Activated naive CD8-positive, alpha-beta T cell treated with anti-CD3 and anti-CD28 coated beads, Interleukin-2, amount 10 ng/mL, durations not matched to agents 7 days and 5 days (primary cell): ENCODE data around the gene CACHD1. TPM values are rescaled to one million over a fixed set of nuclear protein-coding genes. Genes with fewer than 3 reads are reported as not detected.

Experiments
- ATAC-seq: fragments of 150-1000 bp; cut with Tn5 transposase; one replicate; pipeline ENCODE4 v1.10.0; 2021; ENCODE audit warnings: low read depth, moderate library complexity
- POLR2A ChIA-PET: fragments of 350-600 bp; sonication (Branson Sonifier 250); formaldehyde crosslinking; loops from one replicate; lab custom pipeline; 2021; ENCODE audit warnings: antibody characterized with exemption; lab: Charles Lee
- DNase-seq: peaks from one replicate; pipeline ENCODE4 v3.0.0; 2021
- H3K27ac Mint-ChIP-seq: one replicate; pipeline ENCODE4 v1.8.0; 2022; ENCODE audit warnings: mild to moderate bottlenecking, mixed read lengths
- H3K27me3 Mint-ChIP-seq: one replicate; pipeline ENCODE4 v1.8.0; 2022; ENCODE audit warnings: mild to moderate bottlenecking, moderate library complexity, mixed read lengths
- H3K36me3 Mint-ChIP-seq: one replicate; pipeline ENCODE4 v1.8.0; 2021; ENCODE audit warnings: mild to moderate bottlenecking, mixed read lengths
- H3K4me1 Mint-ChIP-seq: one replicate; pipeline ENCODE4 v1.8.0; 2021; ENCODE audit warnings: mixed read lengths
- H3K4me3 Mint-ChIP-seq: one replicate; pipeline ENCODE4 v1.8.0; 2022; ENCODE audit warnings: mild to moderate bottlenecking, moderate library complexity, mixed read lengths
- H3K9me3 Mint-ChIP-seq: one replicate; pipeline ENCODE4 v1.8.0; 2021; ENCODE audit warnings: mixed read lengths
- total RNA-seq, 2 experiments: library from RNA; stranded (reverse); gene quantifications; one replicate each; pipeline ENCODE4 v1.2.3, GENCODE V29; 2021

CACHD1 gene
- total RNA-seq, 2 experiments from 2014 or later, result 0.82 to 0.91 TPM

DNA sequence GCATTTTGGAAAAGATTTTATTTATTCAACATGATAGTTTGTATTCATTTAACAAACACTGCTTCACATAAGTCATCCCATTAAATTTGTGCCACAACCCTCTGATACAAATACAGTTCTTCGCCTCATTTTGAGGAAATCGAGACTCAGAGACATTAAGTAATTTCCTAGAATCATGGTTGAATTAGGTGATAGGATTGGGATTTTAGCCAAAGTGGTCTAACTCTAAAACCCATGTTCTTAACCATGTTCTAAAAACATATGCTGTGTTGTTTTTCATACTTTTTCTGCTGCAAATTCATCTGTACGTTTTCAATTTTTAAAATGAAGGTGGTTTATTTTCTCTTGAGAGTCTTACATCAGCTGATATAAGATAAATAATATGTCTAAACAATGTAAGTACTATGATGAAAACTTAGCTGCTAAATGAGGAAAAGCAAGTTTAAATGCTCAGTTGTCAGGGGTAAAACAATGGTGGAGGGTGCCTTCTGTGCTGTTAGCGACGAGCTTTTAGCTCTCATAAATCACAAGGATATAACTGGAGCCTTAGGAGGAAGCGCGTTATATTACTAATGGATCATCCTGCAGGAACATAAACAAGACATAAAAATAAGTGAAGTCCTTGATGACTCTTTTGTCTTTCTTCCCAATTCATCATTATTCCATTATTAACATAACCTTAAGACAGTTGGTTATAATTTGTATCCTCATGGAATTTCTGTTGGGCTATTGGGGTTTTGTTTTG, 97.7 kb downstream of the CACHD1 start:
- ATAC-seq, result no peak
- Mint-ChIP-seq H3K9me3 (peaks cover 3% of the 10 kb centered on the region), H3K36me3 (no peaks in the 10 kb centered on the region), H3K27me3 (no peaks in the 10 kb centered on the region), H3K27ac (no peak overlapping the region), H3K4me1 (no peaks in the 10 kb centered on the region), H3K4me3 (no peak overlapping the region)
- DNase-seq, result no peak
- POLR2A ChIA-PET, result interaction anchor here (0.5 kb wide), 1 partner anchor 256 kb away, joined by 6 read pairs; no protein-coding TSS in a partner anchor

DNA sequence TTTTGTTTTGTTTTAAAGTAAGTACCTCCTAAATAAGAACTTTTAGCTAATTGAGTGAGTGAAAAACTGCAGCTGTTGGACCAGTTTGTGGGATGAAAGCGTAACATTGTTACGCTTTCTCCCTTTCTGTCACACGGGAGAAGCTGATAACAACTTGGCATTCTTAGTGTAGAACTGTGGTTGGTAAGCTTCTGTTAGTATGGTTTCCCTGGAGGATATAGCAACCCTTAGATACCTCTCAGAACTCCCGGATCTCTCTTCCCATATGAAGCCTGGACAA, 98.2 kb downstream of the CACHD1 start:
- Mint-ChIP-seq H3K4me1 (no peaks in the 10 kb centered on the region), H3K27ac (no peak overlapping the region), H3K36me3 (no peaks in the 10 kb centered on the region), H3K4me3 (no peak overlapping the region), H3K27me3 (no peaks in the 10 kb centered on the region), H3K9me3 (no peaks in the 10 kb centered on the region)
- no peak for DNase-seq
- POLR2A ChIA-PET, result interaction anchor here (0.5 kb wide), 1 partner anchor 255 kb away, joined by 6 read pairs; no protein-coding TSS in a partner anchor
- ATAC-seq, result no peak

DNA sequence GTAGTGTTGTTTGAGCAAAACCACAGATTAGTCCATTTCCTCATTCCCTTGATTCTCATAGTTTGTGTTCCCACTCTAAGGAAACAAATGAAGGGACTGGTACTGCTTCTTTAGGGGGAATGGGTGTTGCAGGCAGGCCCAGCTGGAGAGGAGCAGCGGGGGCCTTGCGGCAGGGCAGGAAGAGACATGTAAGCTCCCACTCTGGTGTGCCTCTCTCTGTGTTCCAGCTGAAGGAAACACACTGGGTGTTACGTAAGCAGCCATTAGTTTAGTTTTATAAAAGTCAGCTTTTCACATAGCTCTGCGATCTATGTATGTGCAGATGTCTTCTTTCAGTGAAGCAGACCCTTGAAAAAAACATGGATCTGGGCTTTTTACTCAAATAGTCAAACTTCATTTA, 99.5 kb downstream of the CACHD1 start:
- no peaks in the 10 kb centered on the region for H3K36me3 Mint-ChIP-seq
- no peak overlapping the region for H3K27ac Mint-ChIP-seq
- no peaks in the 10 kb centered on the region for H3K9me3 Mint-ChIP-seq
- H3K27me3 Mint-ChIP-seq, result no peaks in the 10 kb centered on the region
- H3K4me1 Mint-ChIP-seq, result no peaks in the 10 kb centered on the region
- ATAC-seq (no peak), DNase-seq (no peak)
- no peak overlapping the region for H3K4me3 Mint-ChIP-seq
- POLR2A ChIA-PET, result no interaction called here

DNA sequence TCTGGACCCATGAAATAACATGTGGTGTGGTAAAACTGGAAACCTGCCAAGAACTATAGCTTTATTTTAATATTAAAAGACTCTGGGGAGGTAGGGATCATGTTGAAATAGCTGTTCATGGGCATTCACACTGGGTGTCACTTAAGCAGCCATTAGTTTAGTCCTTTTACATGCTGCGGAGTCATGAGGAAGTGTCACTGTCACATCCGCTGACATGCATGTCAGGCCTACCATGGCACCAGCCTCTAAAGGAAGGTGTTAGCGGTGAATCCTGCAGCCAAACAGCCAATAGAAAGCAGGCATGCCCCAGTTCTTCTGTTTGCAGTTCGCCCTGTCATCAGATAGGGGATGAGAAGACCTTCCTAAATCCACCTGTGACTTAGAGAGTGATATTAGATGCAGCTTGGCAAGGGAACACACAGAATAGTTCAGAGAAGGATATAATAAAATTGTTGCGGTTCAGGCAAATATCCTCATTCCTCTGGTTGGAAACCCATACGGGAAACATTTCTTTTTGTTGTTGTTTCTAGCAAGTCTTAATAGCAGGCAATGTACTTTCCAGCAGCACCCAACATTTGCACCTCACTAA, 100.4 kb downstream of the CACHD1 start:
- DNase-seq, result no peak
- ATAC-seq, result no peak
- POLR2A ChIA-PET, result no interaction called here
- H3K36me3 Mint-ChIP-seq, result no peaks in the 10 kb centered on the region
- no peak overlapping the region for H3K4me3 Mint-ChIP-seq
- H3K27ac Mint-ChIP-seq, result no peak overlapping the region
- H3K9me3 Mint-ChIP-seq, result no peaks in the 10 kb centered on the region
- no peaks in the 10 kb centered on the region for H3K4me1 Mint-ChIP-seq
- H3K27me3 Mint-ChIP-seq, result no peaks in the 10 kb centered on the region

DNA sequence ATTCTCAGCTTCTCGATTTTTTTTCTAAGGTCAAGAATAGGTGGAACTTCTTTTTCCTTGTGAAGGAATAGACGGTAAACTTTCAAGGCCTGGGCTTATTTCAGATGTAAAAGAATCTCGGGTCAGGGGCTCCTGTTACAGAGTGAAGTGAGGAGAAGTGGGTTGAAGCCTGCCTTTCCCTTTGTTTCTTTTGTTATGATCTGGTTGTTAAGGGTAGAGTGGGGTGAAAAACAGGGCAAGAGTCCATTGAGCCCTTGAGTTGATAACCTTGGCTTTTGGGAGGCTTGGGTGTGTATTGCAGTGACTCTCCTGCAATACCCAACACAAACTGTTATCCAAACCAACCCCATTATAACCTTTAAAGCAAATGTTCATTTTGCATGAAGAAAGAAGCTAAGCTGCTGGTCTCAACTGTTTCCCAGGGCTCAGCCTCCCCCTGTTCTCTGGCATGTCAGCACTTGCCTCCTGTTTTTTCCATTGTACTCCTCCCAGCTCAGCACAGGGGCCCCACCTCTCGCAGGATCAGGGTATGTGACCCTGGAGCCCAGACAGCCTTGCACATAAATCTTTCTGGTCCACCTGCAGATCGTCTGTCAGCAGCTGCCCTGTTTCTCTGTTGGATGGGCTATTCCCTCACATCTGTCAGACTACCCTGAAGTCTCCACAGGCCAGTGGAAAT, 102.4 kb downstream of the CACHD1 start:
- POLR2A ChIA-PET, result no interaction called here
- DNase-seq, result no peak
- Mint-ChIP-seq H3K4me3 (no peak overlapping the region), H3K27ac (no peak overlapping the region), H3K27me3 (no peaks in the 10 kb centered on the region), H3K36me3 (no peaks in the 10 kb centered on the region), H3K9me3 (no peaks in the 10 kb centered on the region), H3K4me1 (no peaks in the 10 kb centered on the region)
- no peak for ATAC-seq

DNA sequence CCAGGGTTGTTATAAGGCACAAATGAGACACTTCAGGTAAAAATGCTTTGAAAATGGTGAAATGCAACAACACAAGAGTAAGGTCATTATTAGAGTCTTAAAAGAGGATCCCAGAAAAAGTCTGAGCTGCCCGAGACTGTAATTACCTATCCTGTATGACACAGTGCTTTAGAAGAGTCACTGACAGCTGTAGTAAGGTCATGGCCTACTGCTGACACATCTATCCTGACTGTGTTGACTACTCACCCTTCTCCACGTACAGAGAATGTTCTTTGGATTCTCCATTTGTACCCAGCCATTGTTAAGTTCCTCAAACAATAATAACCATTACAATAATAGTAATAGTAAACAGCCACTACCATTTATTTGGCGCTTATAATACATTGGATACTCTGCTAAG, 104.4 kb downstream of the CACHD1 start:
- H3K9me3 Mint-ChIP-seq, result no peaks in the 10 kb centered on the region
- H3K4me1 Mint-ChIP-seq, result no peaks in the 10 kb centered on the region
- ATAC-seq (no peak), DNase-seq (no peak)
- H3K27ac Mint-ChIP-seq, result no peak overlapping the region
- H3K36me3 Mint-ChIP-seq, result no peaks in the 10 kb centered on the region
- H3K4me3 Mint-ChIP-seq, result no peak overlapping the region
- POLR2A ChIA-PET, result no interaction called here
- H3K27me3 Mint-ChIP-seq, result no peaks in the 10 kb centered on the region

DNA sequence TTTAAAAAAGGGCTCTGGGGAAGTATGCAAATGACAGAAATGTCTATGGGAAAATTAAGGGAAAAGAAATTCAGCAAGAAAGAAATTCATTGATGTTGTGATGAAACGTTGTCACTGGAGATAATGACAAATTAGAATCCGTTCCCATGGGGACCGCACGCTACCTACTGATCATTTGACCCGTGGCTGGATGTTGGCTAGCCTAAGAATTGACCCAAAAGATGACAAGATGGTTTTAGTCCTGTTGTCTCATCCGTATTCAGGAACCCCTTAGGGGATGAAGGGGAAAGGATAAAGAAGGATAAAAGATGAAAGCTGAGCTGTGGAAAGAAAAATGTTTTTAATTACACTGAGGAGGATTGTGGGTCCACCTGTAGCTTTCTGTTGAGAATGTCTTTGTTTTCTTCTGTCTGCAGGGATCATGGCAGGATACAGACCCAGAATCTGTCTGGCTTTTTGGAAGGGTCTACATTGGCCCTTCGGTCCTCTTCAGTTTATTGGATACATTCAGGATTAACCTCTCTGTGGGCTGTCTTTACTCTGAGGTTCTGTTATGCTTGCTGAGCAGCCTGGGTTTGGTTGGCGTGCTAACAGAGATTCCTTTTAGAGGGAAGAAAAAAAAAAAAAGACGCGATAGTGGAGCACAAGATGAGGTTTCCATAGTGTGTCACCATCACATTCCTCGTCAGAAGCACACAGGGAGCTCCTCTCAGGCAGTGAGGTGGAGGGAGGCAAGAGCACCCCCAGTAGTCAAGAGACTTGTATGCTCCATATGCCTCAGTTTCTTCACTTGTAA, 106.2 kb downstream of the CACHD1 start:
- H3K27me3 Mint-ChIP-seq, result peaks cover 2% of the 10 kb centered on the region
- no peaks in the 10 kb centered on the region for H3K9me3 Mint-ChIP-seq
- no peak for ATAC-seq
- no peaks in the 10 kb centered on the region for H3K4me1 Mint-ChIP-seq
- POLR2A ChIA-PET, result no interaction called here
- no peak overlapping the region for H3K27ac Mint-ChIP-seq
- no peak for DNase-seq
- H3K4me3 Mint-ChIP-seq, result no peak overlapping the region
- no peaks in the 10 kb centered on the region for H3K36me3 Mint-ChIP-seq

DNA sequence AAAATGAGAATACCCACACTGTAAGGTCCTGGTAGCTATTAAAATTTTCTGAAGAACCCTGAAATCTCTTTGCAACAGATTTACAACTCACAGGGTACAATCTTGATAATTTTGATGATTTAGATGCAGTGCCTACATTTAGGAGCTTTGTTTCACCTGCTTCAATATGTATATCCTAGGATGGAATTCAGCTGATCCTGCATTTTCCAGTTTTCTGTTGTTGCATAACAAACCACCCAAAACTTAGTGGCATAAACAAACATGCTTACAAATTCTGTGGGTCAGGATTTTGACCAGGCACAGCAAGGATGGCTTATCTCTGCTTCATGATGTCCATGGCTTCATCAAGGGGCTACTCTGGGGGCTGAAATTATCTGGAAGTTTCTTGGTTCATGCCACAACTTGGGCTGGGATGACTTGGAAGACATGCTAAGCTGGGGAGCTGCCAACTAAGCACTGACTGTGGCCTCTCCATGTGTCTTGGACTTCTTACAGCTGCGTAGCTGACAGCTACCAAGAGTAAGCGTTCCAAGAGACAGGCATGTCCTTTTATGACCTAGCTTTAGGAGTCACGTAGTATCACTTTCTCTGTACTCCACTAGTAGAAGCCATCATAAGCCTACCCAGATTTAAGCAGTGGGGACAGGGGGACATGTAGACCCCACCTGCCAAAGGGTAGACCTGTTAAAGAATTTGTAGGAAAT, 108.5 kb downstream of the CACHD1 start:
- no peaks in the 10 kb centered on the region for H3K36me3 Mint-ChIP-seq
- no peak overlapping the region for H3K4me3 Mint-ChIP-seq
- POLR2A ChIA-PET, result no interaction called here
- no peaks in the 10 kb centered on the region for H3K9me3 Mint-ChIP-seq
- peaks cover 2% of the 10 kb centered on the region for H3K27me3 Mint-ChIP-seq
- DNase-seq, result no peak
- no peaks in the 10 kb centered on the region for H3K4me1 Mint-ChIP-seq
- H3K27ac Mint-ChIP-seq, result no peak overlapping the region
- no peak for ATAC-seq

DNA sequence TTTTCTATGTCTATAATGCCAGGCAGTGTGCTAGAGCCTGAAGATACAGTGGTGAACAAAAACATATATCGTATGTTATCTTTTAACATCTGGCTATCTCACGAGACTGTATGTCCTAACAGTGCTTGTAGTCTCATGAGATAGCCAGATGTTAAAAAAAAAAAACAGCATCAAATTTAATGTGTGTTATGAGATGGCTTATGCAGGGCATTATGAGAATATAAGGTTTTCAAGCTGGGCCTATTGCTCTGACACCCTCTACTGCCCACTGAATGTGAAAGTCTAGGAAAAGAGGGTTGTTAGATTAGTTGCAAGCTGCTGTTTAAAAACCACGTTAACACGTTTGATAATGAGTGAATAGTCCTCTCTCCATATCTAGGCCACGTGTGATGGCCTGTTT, 109.8 kb downstream of the CACHD1 start:
- Mint-ChIP-seq H3K9me3 (no peaks in the 10 kb centered on the region), H3K27me3 (peaks cover 2% of the 10 kb centered on the region), H3K36me3 (no peaks in the 10 kb centered on the region), H3K4me3 (no peak overlapping the region), H3K4me1 (no peaks in the 10 kb centered on the region), H3K27ac (no peak overlapping the region)
- POLR2A ChIA-PET, result no interaction called here
- no peak for DNase-seq
- no peak for ATAC-seq

DNA sequence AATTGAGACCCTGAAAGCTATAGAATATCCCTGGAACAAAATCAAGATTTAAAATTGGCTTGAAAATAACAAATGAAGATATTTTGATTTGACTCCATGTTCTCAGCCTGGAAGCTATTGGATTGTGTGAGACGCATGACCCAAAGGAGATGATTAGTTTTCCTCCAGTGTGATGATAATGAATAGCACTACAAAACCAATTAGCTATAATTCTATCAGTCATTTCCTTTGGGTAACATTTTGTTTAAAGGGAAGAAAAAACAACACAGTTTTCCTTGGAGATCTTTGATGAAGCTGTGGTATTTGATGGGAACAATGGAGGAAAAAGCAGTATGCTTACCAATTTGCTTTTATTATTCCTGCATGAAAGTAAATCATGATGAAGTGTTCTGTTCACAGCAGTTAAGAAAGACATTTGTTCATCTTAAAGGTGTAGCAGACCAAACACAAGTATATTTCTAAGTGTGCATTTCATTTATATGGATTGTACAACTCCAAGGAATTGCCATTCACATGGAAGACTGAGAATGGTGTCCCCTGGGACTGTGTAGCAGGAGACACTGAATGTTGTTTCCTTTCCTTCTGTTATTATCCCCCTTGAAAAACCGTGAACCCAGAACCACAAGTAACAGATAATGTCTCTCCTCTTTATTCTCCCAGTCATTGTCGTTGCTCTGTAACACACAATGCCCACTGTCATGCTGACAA, 111.4 kb downstream of the CACHD1 start:
- Mint-ChIP-seq H3K9me3 (no peaks in the 10 kb centered on the region), H3K27ac (no peak overlapping the region), H3K4me1 (peaks cover 7% of the 10 kb centered on the region), H3K36me3 (no peaks in the 10 kb centered on the region), H3K27me3 (peaks cover 2% of the 10 kb centered on the region), H3K4me3 (no peak overlapping the region)
- ATAC-seq, result no peak
- POLR2A ChIA-PET, result no interaction called here
- no peak for DNase-seq

DNA sequence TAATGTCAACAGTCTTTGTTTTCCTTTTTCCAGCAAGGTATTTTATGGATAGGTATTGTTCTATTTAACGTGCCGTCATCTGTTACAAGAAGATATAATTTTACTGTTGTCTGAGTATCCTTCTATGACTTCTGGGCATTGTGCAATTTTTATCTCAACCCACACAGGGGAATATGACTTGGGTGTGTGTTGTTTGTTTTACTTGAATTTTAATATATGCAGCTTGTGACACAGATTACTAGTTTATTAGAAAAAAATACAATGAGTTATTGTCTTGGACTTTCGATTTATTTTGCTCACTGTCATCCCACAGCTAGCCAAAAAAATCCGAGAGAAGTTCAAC, 111.9 kb downstream of the CACHD1 start:
- Mint-ChIP-seq H3K27me3 (peaks cover 2% of the 10 kb centered on the region), H3K9me3 (no peaks in the 10 kb centered on the region), H3K27ac (no peak overlapping the region), H3K36me3 (no peaks in the 10 kb centered on the region), H3K4me3 (no peak overlapping the region), H3K4me1 (peaks cover 8% of the 10 kb centered on the region)
- POLR2A ChIA-PET, result no interaction called here
- ATAC-seq, result no peak
- no peak for DNase-seq

DNA sequence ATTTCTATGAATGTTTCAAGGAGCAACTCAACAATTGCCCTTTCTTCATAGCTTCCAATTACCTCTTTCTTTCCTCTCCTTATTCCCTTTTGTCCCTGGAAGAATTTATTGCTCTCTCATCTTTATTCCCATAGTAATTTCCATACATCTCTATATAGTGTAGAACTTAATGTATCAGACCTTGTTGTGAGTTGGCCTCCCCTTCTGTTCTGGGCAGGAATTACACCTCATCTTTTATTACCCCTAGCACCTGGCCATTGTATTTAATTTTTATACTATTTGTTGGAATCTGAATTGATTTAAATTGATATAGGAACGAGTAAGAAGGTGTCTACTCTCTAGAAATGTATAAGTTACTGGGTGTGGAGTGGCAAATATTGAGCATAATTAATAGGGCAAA, 114.5 kb downstream of the CACHD1 start:
- no peak overlapping the region for H3K27ac Mint-ChIP-seq
- POLR2A ChIA-PET, result no interaction called here
- H3K9me3 Mint-ChIP-seq, result no peaks in the 10 kb centered on the region
- H3K4me3 Mint-ChIP-seq, result no peak overlapping the region
- DNase-seq, result no peak
- no peaks in the 10 kb centered on the region for H3K36me3 Mint-ChIP-seq
- no peak for ATAC-seq
- H3K4me1 Mint-ChIP-seq, result peaks cover 8% of the 10 kb centered on the region
- H3K27me3 Mint-ChIP-seq, result peaks cover 2% of the 10 kb centered on the region

DNA sequence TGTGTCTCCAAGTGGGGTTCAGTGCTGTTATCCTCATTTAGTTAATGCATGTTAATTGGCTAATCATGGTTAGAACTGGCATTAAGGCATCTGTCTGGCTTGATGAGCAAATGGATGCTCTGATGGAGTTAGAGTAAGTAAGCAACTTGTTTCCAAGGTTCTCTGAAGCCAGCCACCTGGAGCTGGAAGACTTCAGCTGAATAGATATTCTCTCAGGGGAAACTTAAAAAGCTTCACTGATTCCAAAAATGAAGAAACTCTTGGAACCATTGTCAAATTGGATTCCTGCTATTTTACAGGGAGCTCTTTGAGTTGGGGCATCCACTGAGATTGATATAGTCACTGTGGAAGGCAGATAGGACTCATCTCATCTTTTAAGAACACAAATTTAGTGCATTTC, 118.9 kb downstream of the CACHD1 start:
- ATAC-seq (no peak), DNase-seq (no peak)
- POLR2A ChIA-PET, result no interaction called here
- Mint-ChIP-seq H3K27ac (no peak overlapping the region), H3K4me1 (peaks cover 8% of the 10 kb centered on the region), H3K4me3 (no peak overlapping the region), H3K9me3 (no peaks in the 10 kb centered on the region), H3K36me3 (no peaks in the 10 kb centered on the region), H3K27me3 (no peaks in the 10 kb centered on the region)
